ENCODE measurements around the gene KIAA2012. TPM values are rescaled to one million over a fixed set of nuclear protein-coding genes. Genes with fewer than 3 reads are reported as not detected.

The KIAA2012 gene
- polyA plus RNA-seq, 3 donors: not detected

- H3K27me3 Mint-ChIP-seq (ENCODE audit: low read depth in 3 of 3): peaks cover 0 to 2% (median 0%) of the 10 kb centered on the region in 3 donors
- Histone ChIP-seq H4K20me1 (ENCODE audit: insufficient read depth, low read length) (no peaks in the 10 kb centered on the region), H3K4me2 (replicated peaks; ENCODE audit: extremely low read depth, low read length, poor library complexity, severe bottlenecking) (no peak overlapping the region), H3K36me3 (replicated peaks in 1 of 2; ENCODE audit: control insufficient read depth in 1 of 2, insufficient read depth in 2 of 2, low read length in 2 of 2) (peaks cover 16 to 38% of the 10 kb centered on the region in 2 donors), H3K9ac (ENCODE audit: insufficient read depth, low read length, poor library complexity, severe bottlenecking) (no peak overlapping the region), H3K4me3 (replicated peaks in 1 of 3; ENCODE audit: low read depth in 2 of 3, low read length in 3 of 3) (no peak overlapping the region), H3K79me2 (ENCODE audit: insufficient read depth, low read length) (no peaks in the 10 kb centered on the region), H3K9me3 (replicated peaks in 1 of 2; ENCODE audit: control insufficient read depth in 1 of 2, insufficient read depth in 1 of 2, low read length in 2 of 2) (no peaks in the 10 kb centered on the region), H3K4me1 (ENCODE audit: control insufficient read depth in 1 of 2, insufficient read depth in 2 of 2, low read length in 2 of 2) (no peaks in the 10 kb centered on the region), H3K27ac (ENCODE audit: low read depth in 1 of 2, low read length in 2 of 2) (no peak overlapping the region), H3K27me3 (ENCODE audit: control insufficient read depth in 2 of 2, insufficient read depth in 2 of 2, low read length in 2 of 2) (no peaks in the 10 kb centered on the region), H2AFZ (ENCODE audit: insufficient read depth, low read depth, low read length, poor library complexity, severe bottlenecking) (no peak overlapping the region)
- no peak overlapping the region for H3K4me3 Mint-ChIP-seq
- 97% methylated on average over 3 of the region's 5 CpGs for WGBS (ENCODE audit: insufficient coverage)
- peaks cover 24 to 37% of the 10 kb centered on the region in 2 donors for H3K36me3 Mint-ChIP-seq
- no peak for TF ChIP-seq CTCF (IDR thresholded peaks at IDR 0.05)
- peaks cover 0 to 5% (median 0%) of the 10 kb centered on the region in 7 donors for H3K9me3 Mint-ChIP-seq
- DNase-seq: no peak
- H3K4me1 Mint-ChIP-seq: no peaks in the 10 kb centered on the region
- no peak overlapping the region for H3K27ac Mint-ChIP-seq
- intact Hi-C loops (cut with micrococcal nuclease): no loop called here
These were observed 130.3 kb downstream of the KIAA2012 start for GRCh38 chr2:202203348-202203747.

- DNase-seq: no peak
- no peak for TF ChIP-seq CTCF (IDR thresholded peaks at IDR 0.05)
- no peaks in the 10 kb centered on the region for H3K4me1 Mint-ChIP-seq
- peaks cover 33 to 50% of the 10 kb centered on the region in 2 donors for H3K36me3 Mint-ChIP-seq
- peaks cover 23 to 52% of the 10 kb centered on the region in 2 donors for H3K36me3 ChIP-seq (replicated peaks in 1 of 2; ENCODE audit: control insufficient read depth in 1 of 2, insufficient read depth in 2 of 2, low read length in 2 of 2)
- no peaks in the 10 kb centered on the region for H3K4me1 ChIP-seq (ENCODE audit: control insufficient read depth in 1 of 2, insufficient read depth in 2 of 2, low read length in 2 of 2)
- H3K27me3 Mint-ChIP-seq (ENCODE audit: low read depth in 3 of 3): peaks cover 0 to 2% (median 0%) of the 10 kb centered on the region in 3 donors
- H2AFZ ChIP-seq (ENCODE audit: insufficient read depth, low read depth, low read length, poor library complexity, severe bottlenecking): no peak overlapping the region
- no peak overlapping the region for H3K4me3 Mint-ChIP-seq
- H3K27me3 ChIP-seq (ENCODE audit: control insufficient read depth in 2 of 2, insufficient read depth in 2 of 2, low read length in 2 of 2): no peaks in the 10 kb centered on the region
- no peak overlapping the region for H3K9ac ChIP-seq (ENCODE audit: insufficient read depth, low read length, poor library complexity, severe bottlenecking)
- no peak overlapping the region for H3K4me3 ChIP-seq (replicated peaks in 1 of 3; ENCODE audit: low read depth in 2 of 3, low read length in 3 of 3)
- peaks cover 0 to 5% (median 0%) of the 10 kb centered on the region in 7 donors for H3K9me3 Mint-ChIP-seq
- no peaks in the 10 kb centered on the region for H3K79me2 ChIP-seq (ENCODE audit: insufficient read depth, low read length)
- no peaks in the 10 kb centered on the region for H4K20me1 ChIP-seq (ENCODE audit: insufficient read depth, low read length)
- H3K9me3 ChIP-seq (replicated peaks in 1 of 2; ENCODE audit: control insufficient read depth in 1 of 2, insufficient read depth in 1 of 2, low read length in 2 of 2): no peaks in the 10 kb centered on the region
- no peak overlapping the region for H3K27ac ChIP-seq (ENCODE audit: low read depth in 1 of 2, low read length in 2 of 2)
- intact Hi-C loops (cut with micrococcal nuclease): no loop called here
- no peak overlapping the region for H3K27ac Mint-ChIP-seq
- WGBS (ENCODE audit: insufficient coverage): 100% methylated on average over 2 of the region's 2 CpGs
- H3K4me2 ChIP-seq (replicated peaks; ENCODE audit: extremely low read depth, low read length, poor library complexity, severe bottlenecking): no peak overlapping the region
These were observed 131.8 kb downstream of the KIAA2012 start for GRCh38 chr2:202204855-202205254.

Data from CD14-positive monocyte (primary cell).